ENCODE measurements around the gene MBOAT1. TPM values are rescaled to one million over a fixed set of nuclear protein-coding genes. Genes with fewer than 3 reads are reported as not detected.

Gene MBOAT1
- total and polyA plus RNA-seq, 2 of the 13 experiments (the other 11 are each of a cell fraction or from before 2014, with no cell fraction given): not detected

DNA sequence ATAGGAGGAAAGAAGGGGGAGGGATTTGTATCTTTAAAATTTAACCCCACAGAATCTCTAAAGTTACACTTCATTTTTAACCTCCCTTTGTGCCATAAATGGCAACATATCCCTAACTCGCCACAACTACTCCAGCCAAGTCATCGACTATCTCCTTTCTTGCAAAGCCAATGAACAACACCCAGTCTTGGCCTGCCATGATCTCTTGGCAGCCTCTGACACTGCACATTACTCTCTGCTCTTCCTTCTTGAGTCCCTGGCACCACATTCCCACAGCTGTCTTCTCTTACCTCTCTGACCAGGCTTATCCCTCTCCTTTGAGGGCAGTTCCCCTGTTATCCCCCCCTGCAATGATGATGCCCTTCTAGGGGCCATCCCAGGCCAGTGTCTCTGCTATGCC, 42.5 kb downstream of the MBOAT1 start (continued):
- no peak for TF ChIP-seq TBX2 (CRISPR knock-in tag; IDR thresholded peaks at IDR 0.05; ENCODE audit: borderline replicate concordance)
- TF ChIP-seq, protein P1, sequence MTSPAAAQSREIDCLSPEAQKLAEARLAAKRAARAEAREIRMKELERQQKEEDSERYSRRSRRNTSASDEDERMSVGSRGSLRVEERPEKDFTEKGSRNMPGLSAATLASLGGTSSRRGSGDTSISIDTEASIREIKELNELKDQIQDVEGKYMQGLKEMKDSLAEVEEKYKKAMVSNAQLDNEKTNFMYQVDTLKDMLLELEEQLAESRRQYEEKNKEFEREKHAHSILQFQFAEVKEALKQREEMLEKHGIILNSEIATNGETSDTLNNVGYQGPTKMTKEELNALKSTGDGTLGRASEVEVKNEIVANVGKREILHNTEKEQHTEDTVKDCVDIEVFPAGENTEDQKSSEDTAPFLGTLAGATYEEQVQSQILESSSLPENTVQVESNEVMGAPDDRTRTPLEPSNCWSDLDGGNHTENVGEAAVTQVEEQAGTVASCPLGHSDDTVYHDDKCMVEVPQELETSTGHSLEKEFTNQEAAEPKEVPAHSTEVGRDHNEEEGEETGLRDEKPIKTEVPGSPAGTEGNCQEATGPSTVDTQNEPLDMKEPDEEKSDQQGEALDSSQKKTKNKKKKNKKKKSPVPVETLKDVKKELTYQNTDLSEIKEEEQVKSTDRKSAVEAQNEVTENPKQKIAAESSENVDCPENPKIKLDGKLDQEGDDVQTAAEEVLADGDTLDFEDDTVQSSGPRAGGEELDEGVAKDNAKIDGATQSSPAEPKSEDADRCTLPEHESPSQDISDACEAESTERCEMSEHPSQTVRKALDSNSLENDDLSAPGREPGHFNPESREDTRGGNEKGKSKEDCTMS (CRISPR knock-in tag; conservative IDR thresholded peaks at IDR 0.05): no peak

DNA sequence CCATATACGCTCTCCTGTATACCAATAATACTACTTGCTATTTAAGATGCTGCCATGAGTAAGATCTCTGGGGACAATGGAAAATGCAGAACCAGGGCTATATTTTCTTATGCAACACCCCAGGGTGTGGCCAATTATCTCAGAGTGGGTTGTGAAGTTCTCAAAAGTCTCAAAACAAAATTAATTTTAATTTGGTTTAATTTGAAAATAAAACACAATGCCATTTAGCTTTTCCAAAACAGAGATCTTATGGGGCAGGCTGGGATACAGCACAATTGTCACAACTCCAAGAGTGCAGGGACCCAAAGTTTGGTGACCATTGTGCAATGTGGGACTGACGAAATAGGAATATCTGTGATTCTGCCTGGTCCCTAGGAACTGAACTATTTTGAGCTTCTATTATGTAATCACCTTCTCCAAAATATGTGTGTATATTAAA, 43.1 kb downstream of the MBOAT1 start:
- no peak for DNase-seq (ENCODE audit: low spot score)
- no TSS peak for BruUV-seq (replicated peaks)
- Histone ChIP-seq H3K4me2 (ENCODE audit: low read depth, low read length) (no peak overlapping the region), H3K9me3 (ENCODE audit: low read length) (no peaks in the 10 kb centered on the region), H4K20me1 (ENCODE audit: insufficient read depth, low read length) (no peaks in the 10 kb centered on the region), H3K4me1 (ENCODE audit: insufficient read depth, low read length) (no peaks in the 10 kb centered on the region), H3K79me2 (ENCODE audit: insufficient read depth, low read length) (no peaks in the 10 kb centered on the region), H3K27ac (ENCODE audit: extremely low read length, insufficient read depth, low read length) (no peak overlapping the region), H3K9ac (ENCODE audit: insufficient read depth, low read depth, low read length) (no peak overlapping the region), H3K27me3 (ENCODE audit: control insufficient read depth in 1 of 2, insufficient read depth in 2 of 2, low read length in 2 of 2) (peaks cover 0 to 2% of the 10 kb centered on the region in 2 experiments; a peak in 1 of 5 replicates), H3K4me3 (replicated peaks in 1 of 3; ENCODE audit: insufficient read depth in 1 of 3, low read depth in 2 of 3, low read length in 3 of 3) (no peak overlapping the region), H3K36me3 (replicated peaks in 1 of 2; ENCODE audit: control insufficient read depth in 1 of 2, insufficient read depth in 2 of 2, low read length in 2 of 2) (no peaks in the 10 kb centered on the region), H2AFZ (ENCODE audit: low read length) (no peak overlapping the region)
- TF ChIP-seq ZSCAN12 (CRISPR knock-in tag; IDR thresholded peaks at IDR 0.05) (no peak), CEBPB (IDR thresholded peaks at IDR 0.05; ENCODE audit: borderline replicate concordance, low read depth, low read length) (peak; percentile 44; the same call in 1 of the 2 replicates)
- ATAC-seq: no peak
- intact Hi-C loops (cut with micrococcal nuclease; ENCODE audit: unreplicated experiment): no loop called here
- no peak for FAIRE-seq
- ChIA-PET POLR2A (no interaction called here), CTCF (ENCODE audit: low intra/inter-chr PET ratio, low total read pairs) (no interaction called here)
- 41% methylated on average over 2 of the region's 2 CpGs for WGBS (ENCODE audit: low lambda C conversion rate)
- in situ Hi-C loops (cut with HindIII; ENCODE audit: extremely low pct_ligation_motif_present, low pct_unique_long_range_greater_than_20kb): no loop called here

DNA sequence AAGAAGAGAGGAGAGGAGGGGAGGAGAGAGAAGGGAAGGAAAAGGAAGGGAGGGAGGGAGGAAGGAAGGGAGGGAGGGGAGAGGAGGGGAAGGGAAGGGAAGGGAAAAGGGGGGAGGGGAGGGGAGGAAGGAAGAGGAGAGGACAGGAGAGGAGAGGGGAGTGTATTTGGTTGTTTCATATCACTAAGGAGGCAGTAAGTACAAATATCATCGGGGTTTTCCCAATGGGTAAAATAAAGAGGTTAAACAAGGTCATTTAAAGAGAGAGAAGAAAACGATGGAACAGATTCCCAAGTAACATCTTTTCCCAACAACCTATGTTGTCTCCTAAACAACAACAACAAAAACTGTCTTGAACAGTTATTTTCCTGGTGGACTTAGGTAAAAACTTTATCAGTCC, 43.6 kb downstream of the MBOAT1 start:
- Histone ChIP-seq H3K9me3 (ENCODE audit: low read length) (no peaks in the 10 kb centered on the region), H2AFZ (ENCODE audit: low read length) (no peak overlapping the region), H3K36me3 (replicated peaks in 1 of 2; ENCODE audit: control insufficient read depth in 1 of 2, insufficient read depth in 2 of 2, low read length in 2 of 2) (no peaks in the 10 kb centered on the region), H3K9ac (ENCODE audit: insufficient read depth, low read depth, low read length) (no peak overlapping the region), H3K4me3 (replicated peaks in 1 of 3; ENCODE audit: insufficient read depth in 1 of 3, low read depth in 2 of 3, low read length in 3 of 3) (no peak overlapping the region), H3K4me2 (ENCODE audit: low read depth, low read length) (no peak overlapping the region), H4K20me1 (ENCODE audit: insufficient read depth, low read length) (no peaks in the 10 kb centered on the region), H3K27ac (ENCODE audit: extremely low read length, insufficient read depth, low read length) (no peak overlapping the region), H3K79me2 (ENCODE audit: insufficient read depth, low read length) (no peaks in the 10 kb centered on the region), H3K27me3 (ENCODE audit: control insufficient read depth in 1 of 2, insufficient read depth in 2 of 2, low read length in 2 of 2) (peaks cover 0 to 2% of the 10 kb centered on the region in 2 experiments; a peak in 1 of 5 replicates), H3K4me1 (ENCODE audit: insufficient read depth, low read length) (no peaks in the 10 kb centered on the region)
- intact Hi-C loops (cut with micrococcal nuclease; ENCODE audit: unreplicated experiment): no loop called here
- FAIRE-seq: no peak
- no peak for DNase-seq (ENCODE audit: low spot score)
- ChIA-PET POLR2A (no interaction called here), CTCF (ENCODE audit: low intra/inter-chr PET ratio, low total read pairs) (no interaction called here)
- ATAC-seq: no peak
- BruUV-seq (replicated peaks): no TSS peak
- 0% methylated on average over 2 of the region's 2 CpGs for WGBS (ENCODE audit: low lambda C conversion rate)
- TF ChIP-seq HNRNPK (IDR thresholded peaks at IDR 0.05; ENCODE audit: low read depth, low read length, poor library complexity, severe bottlenecking) (peak; percentile 47), PCBP2 (optimal IDR thresholded peaks at IDR 0.05; ENCODE audit: low read depth, low read length, poor library complexity, severe bottlenecking) (peak; percentile 88), ZNF143 (CRISPR knock-in tag; IDR thresholded peaks at IDR 0.05) (no peak)
- in situ Hi-C loops (cut with HindIII; ENCODE audit: extremely low pct_ligation_motif_present, low pct_unique_long_range_greater_than_20kb): no loop called here

All from HepG2 (cell line).